ENCODE results near the gene PNPLA8.
"Not testable (repeated sequence)": the region's sequence is repeated elsewhere in the genome, so short reads cannot be mapped to it uniquely, and the experiment has no call there.

The PNPLA8 gene, protein sequence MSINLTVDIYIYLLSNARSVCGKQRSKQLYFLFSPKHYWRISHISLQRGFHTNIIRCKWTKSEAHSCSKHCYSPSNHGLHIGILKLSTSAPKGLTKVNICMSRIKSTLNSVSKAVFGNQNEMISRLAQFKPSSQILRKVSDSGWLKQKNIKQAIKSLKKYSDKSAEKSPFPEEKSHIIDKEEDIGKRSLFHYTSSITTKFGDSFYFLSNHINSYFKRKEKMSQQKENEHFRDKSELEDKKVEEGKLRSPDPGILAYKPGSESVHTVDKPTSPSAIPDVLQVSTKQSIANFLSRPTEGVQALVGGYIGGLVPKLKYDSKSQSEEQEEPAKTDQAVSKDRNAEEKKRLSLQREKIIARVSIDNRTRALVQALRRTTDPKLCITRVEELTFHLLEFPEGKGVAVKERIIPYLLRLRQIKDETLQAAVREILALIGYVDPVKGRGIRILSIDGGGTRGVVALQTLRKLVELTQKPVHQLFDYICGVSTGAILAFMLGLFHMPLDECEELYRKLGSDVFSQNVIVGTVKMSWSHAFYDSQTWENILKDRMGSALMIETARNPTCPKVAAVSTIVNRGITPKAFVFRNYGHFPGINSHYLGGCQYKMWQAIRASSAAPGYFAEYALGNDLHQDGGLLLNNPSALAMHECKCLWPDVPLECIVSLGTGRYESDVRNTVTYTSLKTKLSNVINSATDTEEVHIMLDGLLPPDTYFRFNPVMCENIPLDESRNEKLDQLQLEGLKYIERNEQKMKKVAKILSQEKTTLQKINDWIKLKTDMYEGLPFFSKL

GRCh38 chr7:108525985-108526767, at the start of gene PNPLA8:
Gene PNPLA8, minus strand, starts transcription at chr7:108526135. Its CDS starts 10,644 bp downstream, at chr7:108515491.
- DNase-seq (ENCODE audit: low read depth in 2 of 2), result peak; percentile 99

DNA sequence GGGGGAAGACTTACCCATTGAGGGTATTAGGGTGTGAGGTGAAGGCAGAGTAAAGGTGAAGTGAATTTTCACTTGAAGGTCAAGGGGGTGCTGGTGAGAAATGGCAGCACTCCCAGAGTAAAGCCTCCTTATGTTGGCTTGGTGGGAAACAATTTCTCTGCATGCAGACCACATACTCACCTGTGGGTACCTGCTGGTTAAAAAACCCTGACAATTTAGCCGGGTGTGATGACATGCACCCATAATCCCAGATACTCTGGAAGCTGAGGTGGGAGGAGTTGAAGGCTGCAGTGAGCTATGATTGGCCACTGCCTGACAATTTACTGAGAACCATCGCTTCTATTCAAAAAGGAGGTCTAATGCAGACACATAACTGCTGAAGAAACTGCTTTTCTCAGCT, 49.2 kb upstream of the PNPLA8 start:
- DNase-seq (ENCODE audit: low read depth in 2 of 2), result no peak

DNA sequence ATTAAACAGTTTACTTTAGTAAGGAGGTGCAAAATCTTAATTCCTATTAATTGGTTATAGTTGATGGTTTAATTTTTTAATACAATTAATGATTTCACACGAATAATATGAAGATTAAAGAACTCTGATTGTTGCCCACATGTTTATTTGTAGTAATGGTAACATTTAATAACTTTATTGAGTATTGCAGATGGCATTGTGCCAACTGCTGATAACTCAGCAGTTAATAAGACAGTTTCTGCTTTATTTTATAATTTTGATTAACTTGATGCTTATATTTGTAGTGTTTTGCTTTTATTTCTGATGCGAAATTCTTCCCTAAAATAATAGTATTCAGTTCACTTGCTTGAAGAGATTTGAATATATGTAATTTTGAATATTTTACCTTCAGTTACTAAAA, 46.5 kb upstream of the PNPLA8 start:
- no peak for DNase-seq (ENCODE audit: low read depth in 2 of 2)

- DNase-seq (ENCODE audit: low read depth in 2 of 2), result no peak
These were observed 44.3 kb upstream of the PNPLA8 start for GRCh38 chr7:108570146-108570755.

GRCh38 chr7:108569381-108570145, 43.6 kb upstream of the PNPLA8 start, which contains the start of the genes DNAJB9 and THAP5:
Gene DNAJB9, plus strand, starts transcription at chr7:108569874. Its CDS starts 1,853 bp downstream, at chr7:108571727.
Gene THAP5, minus strand, starts transcription at chr7:108569706. Its CDS starts 137 bp downstream, at chr7:108569569.
- DNase-seq (ENCODE audit: low read depth in 2 of 2), result peak; percentile 98

GRCh38 chr7:108568801-108569380, 43.0 kb upstream of the PNPLA8 start:
- DNase-seq (ENCODE audit: low read depth in 2 of 2), result no peak

GRCh38 chr7:108565987-108566386, 40.1 kb upstream of the PNPLA8 start:
- DNase-seq (ENCODE audit: low read depth in 2 of 2), result no peak

DNA sequence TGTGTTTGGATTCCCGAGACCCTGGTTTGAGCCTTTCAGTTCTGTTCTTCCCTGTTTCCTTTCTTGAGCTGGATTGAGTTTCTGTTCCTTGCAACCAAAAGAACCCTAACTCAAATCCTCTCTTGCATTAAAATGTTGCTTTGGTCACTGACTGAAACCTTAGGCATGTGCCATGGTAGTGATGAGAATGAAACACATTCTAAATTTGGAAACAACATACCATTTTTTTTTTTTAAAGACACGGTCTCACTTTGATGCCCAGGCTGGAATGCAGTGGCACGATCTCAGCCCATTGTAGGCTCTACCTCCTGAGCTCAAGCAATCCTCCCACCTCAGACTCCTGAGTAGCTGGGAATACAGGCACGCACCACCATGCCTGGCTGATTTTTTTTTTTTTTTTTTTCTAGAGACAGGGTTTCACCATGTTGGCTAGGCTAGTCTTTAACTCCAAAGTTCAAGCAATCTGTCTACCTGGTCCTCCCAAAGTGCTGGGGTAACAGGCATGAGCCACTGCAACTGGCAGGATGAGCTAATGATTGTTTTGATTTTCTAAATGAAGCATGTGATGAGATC, 35.2 kb upstream of the PNPLA8 start:
- DNase-seq (ENCODE audit: low read depth in 2 of 2), result no peak

DNA sequence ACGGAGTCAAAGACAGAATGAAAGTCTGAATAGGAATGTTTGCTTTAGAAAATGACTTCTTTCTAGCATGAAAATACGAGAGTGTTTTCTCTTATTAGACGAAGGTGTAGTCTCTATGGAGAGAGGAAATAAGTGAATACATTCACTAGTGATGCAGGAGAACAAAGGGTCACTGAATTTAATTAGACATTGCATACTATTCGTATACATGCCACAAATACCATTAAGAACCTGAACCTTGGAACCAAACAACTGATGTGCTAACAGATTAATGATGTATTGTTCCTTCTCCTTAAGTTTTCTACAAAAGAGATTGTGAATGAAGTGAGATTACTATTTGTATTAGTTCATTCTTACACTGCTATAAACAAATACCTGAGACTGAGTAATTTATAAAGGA, 33.3 kb upstream of the PNPLA8 start:
- no peak for DNase-seq (ENCODE audit: low read depth in 2 of 2)

DNA sequence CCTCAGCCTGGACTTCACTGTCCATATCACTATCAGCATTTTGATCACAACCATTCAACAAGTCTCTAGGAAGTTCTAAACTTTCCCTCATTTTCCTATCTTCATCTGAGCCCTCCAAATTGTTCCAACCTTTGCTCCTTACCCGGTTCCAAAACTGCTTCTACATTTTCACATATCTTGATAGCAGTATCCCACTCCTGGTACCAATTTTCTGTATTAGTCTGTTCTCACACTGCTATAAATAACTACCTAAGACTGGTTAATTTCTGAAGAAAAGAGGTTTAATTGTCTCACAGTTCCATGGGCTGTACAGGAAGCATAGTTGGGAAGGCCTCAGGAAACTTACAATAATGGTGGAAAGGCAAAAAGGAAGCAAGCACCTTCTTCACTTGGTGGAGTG, 31.7 kb upstream of the PNPLA8 start:
- no peak for DNase-seq (ENCODE audit: low read depth in 2 of 2)

- DNase-seq (ENCODE audit: low read depth in 2 of 2), result no peak
These were observed 31.3 kb upstream of the PNPLA8 start for GRCh38 chr7:108557191-108557590.

DNA sequence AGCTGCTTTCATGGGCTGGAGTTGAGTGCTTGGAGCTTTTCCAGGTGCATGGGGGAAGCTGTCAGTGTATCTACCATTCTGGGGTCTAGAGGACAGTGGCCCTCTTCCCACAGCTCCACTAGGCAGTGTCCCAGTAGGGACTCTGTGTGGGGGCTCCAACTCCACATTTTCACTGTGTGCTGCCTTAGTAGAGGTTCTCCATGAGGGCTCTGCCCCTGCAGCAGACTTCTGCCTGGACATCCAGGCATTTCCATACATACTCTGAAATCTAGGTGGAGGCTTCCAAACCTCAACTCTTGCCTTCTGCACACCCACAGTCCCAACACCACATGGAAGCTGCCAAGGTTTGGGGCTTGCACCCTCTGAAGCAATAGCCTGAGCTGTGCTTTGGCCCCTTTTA, 30.7 kb upstream of the PNPLA8 start:
- not testable (repeated sequence) for DNase-seq (ENCODE audit: low read depth in 2 of 2)

- DNase-seq (ENCODE audit: low read depth in 2 of 2), result not testable (repeated sequence)
These were observed 22.4 kb upstream of the PNPLA8 start for GRCh38 chr7:108548141-108548896.

GRCh38 chr7:108541478-108541877, 15.5 kb upstream of the PNPLA8 start:
- DNase-seq (ENCODE audit: low read depth in 2 of 2), result no peak

DNA sequence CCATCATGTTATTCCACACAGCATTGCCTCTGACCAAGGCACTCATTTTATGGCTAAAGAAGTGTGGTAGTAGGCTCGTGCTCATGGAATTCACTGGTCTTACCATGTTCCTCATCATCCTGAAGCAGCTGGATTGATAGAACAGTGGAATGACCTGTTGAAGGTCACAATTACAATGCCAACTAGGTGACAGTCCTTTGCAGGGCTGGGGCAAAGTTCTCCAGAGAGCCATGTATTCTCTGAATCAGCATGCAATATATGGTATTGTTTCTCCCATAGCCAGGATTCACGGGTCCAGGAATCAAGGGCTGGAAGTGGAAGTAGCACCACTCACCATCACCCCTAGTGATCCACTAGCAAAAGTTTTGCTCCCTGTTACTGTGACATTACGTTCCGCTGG, 12.8 kb upstream of the PNPLA8 start:
- not testable (repeated sequence) for DNase-seq (ENCODE audit: low read depth in 2 of 2)

DNA sequence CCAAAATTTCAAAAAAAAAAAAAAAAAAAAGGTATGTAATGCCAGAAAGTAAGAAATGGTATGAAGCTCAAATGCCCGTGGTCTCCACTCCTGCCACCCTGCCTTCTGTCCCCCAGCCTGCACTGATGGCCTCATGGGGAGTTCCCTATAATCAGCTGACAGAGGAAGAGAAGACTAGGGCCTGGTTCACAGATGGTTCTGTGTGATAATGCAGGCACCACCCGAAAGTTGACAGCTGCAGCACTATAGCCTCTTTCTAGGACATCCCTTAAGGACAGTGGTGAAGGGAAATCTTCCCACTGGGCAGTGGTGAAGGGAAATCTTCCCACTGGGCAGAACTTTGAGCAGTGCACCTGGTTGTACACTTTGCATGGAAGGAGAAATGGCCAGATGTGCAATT, 12.3 kb upstream of the PNPLA8 start:
- not testable (repeated sequence) for DNase-seq (ENCODE audit: low read depth in 2 of 2)

- no peak for DNase-seq (ENCODE audit: low read depth in 2 of 2)
These were observed 11.3 kb upstream of the PNPLA8 start for GRCh38 chr7:108537229-108537628.

GRCh38 chr7:108535744-108536143, 9.8 kb upstream of the PNPLA8 start:
- no peak for DNase-seq (ENCODE audit: low read depth in 2 of 2)

DNA sequence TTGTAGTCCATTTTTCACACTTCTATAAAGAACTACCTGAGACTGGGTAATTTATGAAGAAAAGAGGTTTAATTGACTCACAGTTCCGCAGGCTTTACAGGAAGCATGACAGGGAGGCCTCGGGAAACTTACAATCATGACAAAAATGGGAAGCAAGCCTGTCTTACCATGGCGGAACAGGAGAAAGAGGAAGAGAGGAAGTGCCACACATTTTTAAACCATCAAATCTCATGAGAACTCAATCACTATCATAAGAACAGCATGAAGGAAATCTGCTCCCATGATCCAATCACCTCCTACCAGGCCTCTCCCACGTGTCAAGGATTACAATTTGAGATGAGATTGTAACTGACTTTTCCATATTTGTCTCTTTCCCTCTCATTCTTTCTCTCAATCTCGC, 9.3 kb upstream of the PNPLA8 start:
- DNase-seq (ENCODE audit: low read depth in 2 of 2), result no peak
